A673 (cell line): ENCODE data around the gene PLXNA3. TPM values are rescaled to one million over a fixed set of nuclear protein-coding genes. Genes with fewer than 3 reads are reported as not detected.

Experiments used
- BruUV-seq: library from RNA; stranded (reverse); fragments of 400-500 nt; replicated peaks from 2 replicates; lab custom pipeline; 2021; lab: Mats Ljungman, UMichigan
- CTCF ChIA-PET: fragments of 300-600 bp; sonication (Branson Sonifier 250); formaldehyde crosslinking; loops from one replicate; lab custom pipeline; 2022; ENCODE audit warnings: antibody characterized with exemption; lab: Charles Lee
- POLR2A ChIA-PET: fragments of 300-600 bp; sonication (Branson Sonifier 250); formaldehyde crosslinking; loops from one replicate; lab custom pipeline; 2022; ENCODE audit warnings: antibody characterized with exemption; ENCODE audit not compliant: low non-redundant PET; lab: Charles Lee
- DNase-seq: peaks from one replicate; pipeline ENCODE4 v3.0.0-alpha.2; 2015; ENCODE audit warnings: low spot score
- H3K27ac ChIP-seq: fragments of 200-600 bp; sonication (generic); 2 replicates; pipeline ENCODE4 v1.5.1; 2016; ENCODE audit warnings: mixed run types, low read depth, mild to moderate bottlenecking, mixed read lengths, antibody characterized with exemption, low read length; ENCODE audit not compliant: poor library complexity, severe bottlenecking
- H3K27me3 ChIP-seq: fragments of 200-600 bp; sonication (generic); replicated peaks from 2 replicates; pipeline ENCODE4 v1.6.1; 2017; ENCODE audit warnings: mixed run types, low read depth, mild to moderate bottlenecking, mixed read lengths, antibody characterized with exemption, low read length; ENCODE audit not compliant: insufficient read depth, poor library complexity
- H3K36me3 ChIP-seq: fragments of 200-600 bp; sonication (generic); 2 replicates; pipeline ENCODE4 v1.6.1; 2016; ENCODE audit warnings: mixed run types, mild to moderate bottlenecking, mixed read lengths, antibody characterized with exemption, low read length; ENCODE audit not compliant: insufficient read depth, poor library complexity, severe bottlenecking
- H3K4me1 ChIP-seq: fragments of 200-600 bp; sonication (generic); 2 replicates; pipeline ENCODE4 v1.6.1; 2017; ENCODE audit warnings: mixed run types, mild to moderate bottlenecking, mixed read lengths, antibody characterized with exemption, low read length; ENCODE audit not compliant: insufficient read depth, poor library complexity, severe bottlenecking
- H3K4me3 ChIP-seq: fragments of 200-600 bp; sonication (generic); 2 replicates; pipeline ENCODE4 v1.5.1; 2016; ENCODE audit warnings: low read depth, mixed run types, mild to moderate bottlenecking, mixed read lengths, low read length; ENCODE audit not compliant: poor library complexity, severe bottlenecking
- H3K9me3 ChIP-seq: fragments of 200-600 bp; sonication (generic); 2 replicates; pipeline ENCODE4 v1.6.1; 2016; ENCODE audit warnings: mixed run types, low read depth, mild to moderate bottlenecking, mixed read lengths, antibody characterized with exemption, low read length; ENCODE audit not compliant: poor library complexity, severe bottlenecking
- EZH2 ChIP-seq: fragments of 200-600 bp; sonication (generic); IDR thresholded peaks from 2 replicates; pipeline ENCODE4 v1.6.1; 2017; ENCODE audit warnings: borderline replicate concordance, low read depth, mild to moderate bottlenecking, mixed read lengths, antibody characterized with exemption, low read length; ENCODE audit not compliant: poor library complexity, severe bottlenecking
- intact Hi-C: fragments of 100-400 bp; cut with micrococcal nuclease; formaldehyde crosslinking; loops from one replicate; pipeline ENCODE4 v1.10.0; 2022; ENCODE audit not compliant: unreplicated experiment
- total RNA-seq: library from RNA; stranded (reverse); gene quantifications from 2 replicates; pipeline ENCODE4 v1.2.3, GENCODE V29; 2021
- TF ChIP-seq, protein P1 (sequence below): fragments of 300-800, 200-600 bp; sonication (generic); conservative IDR thresholded peaks from 2 replicates; pipeline ENCODE4 v1.5.1; 2017; ENCODE audit warnings: low read depth, mild to moderate bottlenecking, antibody characterized with exemption, low read length, moderate library complexity, mixed read lengths

PLXNA3 gene
- total RNA-seq, 1 experiment from 2014 or later = 54.6 TPM

DNA sequence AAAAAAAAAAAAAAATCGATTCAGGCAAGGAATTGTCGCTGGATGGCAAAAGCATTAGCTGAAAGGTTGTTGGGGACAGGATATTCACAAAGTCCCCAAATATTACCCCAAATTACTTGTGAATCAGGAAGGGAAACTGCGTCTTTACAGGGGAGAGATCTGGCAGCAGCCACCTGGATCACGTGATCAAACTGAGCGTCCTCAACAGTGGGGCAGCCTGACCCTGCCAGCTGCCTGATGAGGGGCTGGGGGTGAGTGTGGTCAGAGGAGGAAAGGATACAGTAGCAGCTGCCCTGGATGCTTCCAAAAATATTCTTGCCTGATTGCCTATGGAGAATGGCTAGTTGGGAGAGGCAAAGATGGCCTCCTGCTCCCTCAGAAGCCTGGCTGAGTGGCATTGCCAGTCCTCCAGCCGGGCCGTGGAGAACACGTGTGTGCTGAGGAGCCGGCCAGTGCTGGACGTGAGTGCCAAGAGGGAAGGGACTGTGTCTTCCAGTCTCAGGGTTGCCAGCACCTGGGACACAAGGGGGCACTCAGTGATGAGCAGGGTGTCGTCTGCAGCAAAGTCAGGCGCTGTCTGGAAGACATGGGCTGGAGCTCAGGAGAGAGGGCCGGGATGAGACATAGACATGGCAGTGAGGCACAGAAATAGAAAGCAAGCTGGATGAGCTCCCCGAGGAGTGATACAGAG, 24.0 kb downstream of the PLXNA3 start:
- Histone ChIP-seq H3K27me3 (no peaks in the 10 kb centered on the region), H3K4me1 (peaks cover 5% of the 10 kb centered on the region), H3K9me3 (no peaks in the 10 kb centered on the region), H3K4me3 (no peak overlapping the region), H3K36me3 (peaks cover 11% of the 10 kb centered on the region), H3K27ac (no peak overlapping the region)
- DNase-seq = no peak
- no TSS peak for BruUV-seq
- TF ChIP-seq, protein P1, sequence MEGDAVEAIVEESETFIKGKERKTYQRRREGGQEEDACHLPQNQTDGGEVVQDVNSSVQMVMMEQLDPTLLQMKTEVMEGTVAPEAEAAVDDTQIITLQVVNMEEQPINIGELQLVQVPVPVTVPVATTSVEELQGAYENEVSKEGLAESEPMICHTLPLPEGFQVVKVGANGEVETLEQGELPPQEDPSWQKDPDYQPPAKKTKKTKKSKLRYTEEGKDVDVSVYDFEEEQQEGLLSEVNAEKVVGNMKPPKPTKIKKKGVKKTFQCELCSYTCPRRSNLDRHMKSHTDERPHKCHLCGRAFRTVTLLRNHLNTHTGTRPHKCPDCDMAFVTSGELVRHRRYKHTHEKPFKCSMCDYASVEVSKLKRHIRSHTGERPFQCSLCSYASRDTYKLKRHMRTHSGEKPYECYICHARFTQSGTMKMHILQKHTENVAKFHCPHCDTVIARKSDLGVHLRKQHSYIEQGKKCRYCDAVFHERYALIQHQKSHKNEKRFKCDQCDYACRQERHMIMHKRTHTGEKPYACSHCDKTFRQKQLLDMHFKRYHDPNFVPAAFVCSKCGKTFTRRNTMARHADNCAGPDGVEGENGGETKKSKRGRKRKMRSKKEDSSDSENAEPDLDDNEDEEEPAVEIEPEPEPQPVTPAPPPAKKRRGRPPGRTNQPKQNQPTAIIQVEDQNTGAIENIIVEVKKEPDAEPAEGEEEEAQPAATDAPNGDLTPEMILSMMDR = no peak
- no peak for TF ChIP-seq EZH2
- CTCF ChIA-PET = no interaction called here
- intact Hi-C loops = no loop called here
- POLR2A ChIA-PET = no interaction called here

DNA sequence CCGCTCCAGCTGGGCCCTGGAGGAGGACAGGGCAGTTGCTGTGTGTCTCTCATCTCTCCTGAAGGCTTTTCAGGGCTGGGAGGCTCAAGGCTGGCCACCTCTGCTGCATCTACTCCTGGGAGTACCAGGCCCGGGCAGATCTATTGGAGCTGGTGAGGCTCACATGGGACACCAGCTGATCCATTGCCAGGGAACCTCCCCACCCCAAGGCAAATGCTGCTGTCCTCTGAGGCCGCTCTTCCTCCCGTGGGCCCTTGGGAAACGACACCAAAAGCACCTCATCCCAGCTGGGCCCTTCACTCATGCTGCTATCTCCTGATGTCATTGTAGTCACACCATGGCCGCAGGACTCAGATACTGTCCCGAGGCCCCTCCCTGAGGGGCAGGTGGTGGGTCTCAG, 24.7 kb downstream of the PLXNA3 start:
- CTCF ChIA-PET = no interaction called here
- BruUV-seq = no TSS peak

DNA sequence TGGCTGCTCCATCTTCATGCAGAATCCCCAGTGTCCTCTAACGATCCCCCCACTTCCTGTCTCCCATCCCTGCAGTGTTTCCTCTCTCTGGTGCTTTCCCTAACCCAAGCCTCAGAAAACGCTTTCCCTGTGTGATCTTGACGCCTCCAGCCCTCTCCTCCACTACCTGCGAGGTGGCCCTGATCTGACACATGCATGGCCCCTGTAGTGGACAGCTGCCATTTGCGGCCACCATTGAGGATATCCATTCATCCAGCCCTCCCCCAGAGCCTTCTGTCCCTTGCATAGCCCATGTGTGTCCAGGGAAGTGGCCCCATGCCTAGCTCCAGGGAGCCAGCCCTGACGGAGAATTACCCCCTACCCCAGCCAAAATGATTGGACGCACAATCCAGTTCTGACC, 25.2 kb downstream of the PLXNA3 start:
- POLR2A ChIA-PET = no interaction called here
- H3K27me3 ChIP-seq = no peaks in the 10 kb centered on the region
- no peaks in the 10 kb centered on the region for H3K9me3 ChIP-seq
- DNase-seq = no peak
- no TSS peak for BruUV-seq
- CTCF ChIA-PET = no interaction called here
- H3K27ac ChIP-seq = no peak overlapping the region
- TF ChIP-seq, protein P1 = no peak
- no peak for TF ChIP-seq EZH2
- intact Hi-C loops = no loop called here
- peaks cover 11% of the 10 kb centered on the region for H3K36me3 ChIP-seq
- no peak overlapping the region for H3K4me3 ChIP-seq
- peaks cover 5% of the 10 kb centered on the region for H3K4me1 ChIP-seq

More for the DNA sequence above, 24.7 kb downstream of the PLXNA3 start:
- Histone ChIP-seq H3K27ac (no peak overlapping the region), H3K4me3 (no peak overlapping the region), H3K9me3 (no peaks in the 10 kb centered on the region), H3K4me1 (peaks cover 5% of the 10 kb centered on the region), H3K27me3 (no peaks in the 10 kb centered on the region), H3K36me3 (peaks cover 11% of the 10 kb centered on the region)
- DNase-seq = no peak
- no peak for TF ChIP-seq EZH2
- TF ChIP-seq, protein P1 = no peak
- intact Hi-C loops = no loop called here
- POLR2A ChIA-PET = no interaction called here
